Measurements from ENCODE around the gene ARHGEF28. TPM values are rescaled to one million over a fixed set of nuclear protein-coding genes. Genes with fewer than 3 reads are reported as not detected.

ARHGEF28 gene
- total RNA-seq, 4 donors from 2014 or later: 9.8 to 18.7 (median 18.6) TPM

DNA sequence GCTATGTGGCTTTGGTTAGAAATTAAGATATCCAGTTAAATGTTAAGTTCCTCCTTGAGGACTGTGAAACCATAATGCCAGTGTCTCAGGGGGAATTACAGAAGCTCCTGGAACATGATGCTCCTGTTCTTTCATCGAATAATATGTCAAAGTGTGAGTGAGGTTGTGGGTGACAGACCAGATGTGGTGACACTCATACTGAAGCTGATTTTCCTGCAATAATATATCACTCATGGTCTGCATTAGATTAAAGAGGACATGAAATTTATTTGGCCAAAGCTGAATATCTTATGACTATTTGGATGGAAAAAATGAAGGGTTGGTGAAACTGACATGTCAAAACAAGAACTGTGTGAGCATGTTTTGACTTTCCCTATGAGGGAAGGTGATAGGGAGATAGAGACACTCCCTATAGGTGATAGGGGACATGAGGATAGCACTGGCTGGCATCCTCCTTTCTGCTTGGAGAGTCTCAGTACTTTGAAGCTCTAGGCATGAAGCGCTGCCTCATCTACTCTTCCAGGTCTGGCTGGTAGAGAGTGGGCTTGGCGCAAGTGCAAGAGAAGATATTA, 173.5 kb downstream of the ARHGEF28 start:
- Histone ChIP-seq H3K9me3 (no peaks in the 10 kb centered on the region), H3K27me3 (no peaks in the 10 kb centered on the region), H3K4me3 (no peak overlapping the region), H3K36me3 (no peaks in the 10 kb centered on the region), H3K27ac (no peak overlapping the region), H3K4me1 (no peaks in the 10 kb centered on the region)
- 87 to 90% methylated on average over 2 to 3 of the region's 3 CpGs for WGBS, 2 donors (ENCODE audit: low coverage in 1 of 2)
- DNase-seq: no peak
- intact Hi-C loops (cut with DNase I; ENCODE audit: low total_unique reads): no loop called here
- no peak for TF ChIP-seq POLR2AphosphoS5 (IDR thresholded peaks at IDR 0.05)
- no peak for TF ChIP-seq POLR2A (IDR thresholded peaks at IDR 0.05)
- TF ChIP-seq, protein P1, sequence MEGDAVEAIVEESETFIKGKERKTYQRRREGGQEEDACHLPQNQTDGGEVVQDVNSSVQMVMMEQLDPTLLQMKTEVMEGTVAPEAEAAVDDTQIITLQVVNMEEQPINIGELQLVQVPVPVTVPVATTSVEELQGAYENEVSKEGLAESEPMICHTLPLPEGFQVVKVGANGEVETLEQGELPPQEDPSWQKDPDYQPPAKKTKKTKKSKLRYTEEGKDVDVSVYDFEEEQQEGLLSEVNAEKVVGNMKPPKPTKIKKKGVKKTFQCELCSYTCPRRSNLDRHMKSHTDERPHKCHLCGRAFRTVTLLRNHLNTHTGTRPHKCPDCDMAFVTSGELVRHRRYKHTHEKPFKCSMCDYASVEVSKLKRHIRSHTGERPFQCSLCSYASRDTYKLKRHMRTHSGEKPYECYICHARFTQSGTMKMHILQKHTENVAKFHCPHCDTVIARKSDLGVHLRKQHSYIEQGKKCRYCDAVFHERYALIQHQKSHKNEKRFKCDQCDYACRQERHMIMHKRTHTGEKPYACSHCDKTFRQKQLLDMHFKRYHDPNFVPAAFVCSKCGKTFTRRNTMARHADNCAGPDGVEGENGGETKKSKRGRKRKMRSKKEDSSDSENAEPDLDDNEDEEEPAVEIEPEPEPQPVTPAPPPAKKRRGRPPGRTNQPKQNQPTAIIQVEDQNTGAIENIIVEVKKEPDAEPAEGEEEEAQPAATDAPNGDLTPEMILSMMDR (IDR thresholded peaks at IDR 0.05): no peak
- TF ChIP-seq EP300 (IDR thresholded peaks at IDR 0.05; ENCODE audit: low read depth): no peak
- in situ Hi-C loops (cut with MboI; ENCODE audit: low pct_ligation_motif_present in 1 of 4, low pct_unique_long_range_greater_than_20kb in 1 of 4, low sequenced_read_pairs in 3 of 4): no loop called here

DNA sequence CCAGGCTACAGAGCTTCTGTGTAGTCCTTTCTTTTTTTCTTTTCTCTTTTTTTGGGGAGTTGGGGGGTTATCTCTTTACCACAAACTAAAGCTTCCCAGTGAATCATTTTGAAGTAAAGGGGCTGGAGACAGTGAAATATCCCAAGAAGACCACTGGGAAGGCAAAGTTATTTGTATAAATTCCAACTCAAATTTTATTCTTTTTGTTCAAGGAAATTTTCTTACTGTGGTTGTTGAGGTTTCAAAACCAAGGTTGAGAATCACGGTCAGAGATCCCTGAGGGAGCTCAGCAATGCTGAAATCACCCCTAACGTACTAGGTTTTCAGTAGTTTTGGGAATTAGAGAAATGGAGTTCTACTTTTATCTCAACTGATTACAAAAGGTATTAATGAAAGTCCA, 175.7 kb downstream of the ARHGEF28 start:
- no peaks in the 10 kb centered on the region for H3K9me3 ChIP-seq
- no peak overlapping the region for H3K4me3 ChIP-seq
- in situ Hi-C loops (cut with MboI; ENCODE audit: low pct_ligation_motif_present in 1 of 4, low pct_unique_long_range_greater_than_20kb in 1 of 4, low sequenced_read_pairs in 3 of 4): no loop called here
- H3K4me1 ChIP-seq: no peaks in the 10 kb centered on the region
- H3K27me3 ChIP-seq: no peaks in the 10 kb centered on the region
- H3K27ac ChIP-seq: no peak overlapping the region
- H3K36me3 ChIP-seq: no peaks in the 10 kb centered on the region
- WGBS, 2 donors (ENCODE audit: low coverage in 1 of 2): 62 to 71% methylated on average over 2 of the region's 2 CpGs
- intact Hi-C loops (cut with DNase I; ENCODE audit: low total_unique reads): no loop called here
- TF ChIP-seq, protein P1 (IDR thresholded peaks at IDR 0.05): no peak
- TF ChIP-seq POLR2A (IDR thresholded peaks at IDR 0.05) (no peak), EP300 (IDR thresholded peaks at IDR 0.05; ENCODE audit: low read depth) (no peak), POLR2AphosphoS5 (IDR thresholded peaks at IDR 0.05) (no peak)
- DNase-seq: no peak

DNA sequence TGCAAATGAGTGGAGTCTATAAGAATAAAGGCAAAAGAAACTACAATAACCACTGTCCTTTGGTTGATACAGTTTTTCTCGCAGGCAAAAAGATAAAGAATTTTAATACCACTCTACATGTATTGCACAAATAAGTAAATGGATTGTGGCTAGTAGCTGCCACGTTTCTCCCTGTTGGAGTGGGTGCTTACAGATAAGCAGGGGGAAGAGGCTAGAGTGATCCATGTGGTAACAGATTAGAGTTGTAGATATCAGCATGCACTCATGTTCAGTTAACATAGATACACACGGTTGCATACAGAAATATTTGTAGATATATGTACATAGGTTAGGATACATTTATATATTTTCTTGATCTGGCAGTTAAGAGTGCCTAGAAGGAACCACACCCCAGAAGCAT, 179.5 kb downstream of the ARHGEF28 start:
- Histone ChIP-seq H3K9me3 (no peaks in the 10 kb centered on the region), H3K36me3 (no peaks in the 10 kb centered on the region), H3K4me1 (no peaks in the 10 kb centered on the region), H3K27me3 (no peaks in the 10 kb centered on the region), H3K4me3 (no peak overlapping the region), H3K27ac (no peak overlapping the region)
- intact Hi-C loops (cut with DNase I; ENCODE audit: low total_unique reads) (no loop called here), in situ Hi-C loops (cut with MboI; ENCODE audit: low pct_ligation_motif_present in 1 of 4, low pct_unique_long_range_greater_than_20kb in 1 of 4, low sequenced_read_pairs in 3 of 4) (no loop called here)
- WGBS, 2 donors (ENCODE audit: low coverage in 1 of 2): 62 to 74% methylated on average over 3 of the region's 3 CpGs
- no peak for DNase-seq
- TF ChIP-seq, protein P1 (IDR thresholded peaks at IDR 0.05): no peak
- TF ChIP-seq EP300 (IDR thresholded peaks at IDR 0.05; ENCODE audit: low read depth) (no peak), POLR2A (IDR thresholded peaks at IDR 0.05) (no peak), POLR2AphosphoS5 (IDR thresholded peaks at IDR 0.05) (no peak)

DNA sequence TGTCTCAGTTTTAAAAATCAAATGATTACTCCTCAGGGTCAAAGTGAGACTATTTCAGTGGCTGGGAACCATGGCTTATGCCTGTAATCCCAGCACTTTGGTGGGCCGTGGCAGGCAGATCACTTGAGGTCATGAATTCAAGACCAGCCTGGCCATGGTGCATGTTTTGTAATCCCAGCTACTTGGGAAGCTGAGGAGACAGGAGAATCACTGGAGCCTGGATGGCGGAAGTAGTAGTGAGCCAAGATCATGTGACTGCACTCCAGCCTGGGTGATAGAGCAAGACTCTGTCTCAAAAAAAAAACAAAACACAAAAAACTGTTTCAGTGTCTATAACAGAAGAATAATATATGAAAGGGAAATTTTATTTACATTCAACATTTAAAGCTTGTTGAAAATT, 182.9 kb downstream of the ARHGEF28 start:
- Histone ChIP-seq H3K4me1 (no peaks in the 10 kb centered on the region), H3K36me3 (no peaks in the 10 kb centered on the region), H3K27ac (no peak overlapping the region), H3K27me3 (no peaks in the 10 kb centered on the region), H3K9me3 (no peaks in the 10 kb centered on the region), H3K4me3 (no peak overlapping the region)
- no peak for DNase-seq
- intact Hi-C loops (cut with DNase I; ENCODE audit: low total_unique reads): no loop called here
- WGBS, 2 donors (ENCODE audit: low coverage in 1 of 2): 87 to 100% methylated on average over 1 to 2 of the region's 2 CpGs
- TF ChIP-seq, protein P1 (IDR thresholded peaks at IDR 0.05): no peak
- in situ Hi-C loops (cut with MboI; ENCODE audit: low pct_ligation_motif_present in 1 of 4, low pct_unique_long_range_greater_than_20kb in 1 of 4, low sequenced_read_pairs in 3 of 4): no loop called here
